ENCODE data around the gene MGAT5.

The MGAT5 gene

DNA sequence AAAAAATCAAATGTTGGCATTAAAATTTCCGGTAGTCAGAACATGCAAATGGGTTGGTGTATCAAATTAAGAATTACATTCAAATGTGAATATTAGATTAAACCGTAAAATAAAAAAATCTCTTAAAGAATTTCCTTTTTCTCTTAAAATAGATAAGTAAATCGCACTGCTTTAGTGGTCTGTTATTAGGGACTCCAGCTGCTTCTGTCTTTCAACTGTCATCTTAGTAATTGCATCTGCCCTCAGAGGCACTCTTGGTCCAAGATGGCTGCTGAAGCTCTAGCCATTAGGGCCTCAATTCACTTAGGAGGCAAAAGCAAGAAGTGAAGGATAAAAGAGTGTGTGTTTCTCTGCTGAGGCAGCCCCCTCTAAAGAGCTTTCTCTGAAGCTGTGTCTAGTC lies 132.4 kb downstream of the MGAT5 start:
- TF ChIP-seq, protein P1, sequence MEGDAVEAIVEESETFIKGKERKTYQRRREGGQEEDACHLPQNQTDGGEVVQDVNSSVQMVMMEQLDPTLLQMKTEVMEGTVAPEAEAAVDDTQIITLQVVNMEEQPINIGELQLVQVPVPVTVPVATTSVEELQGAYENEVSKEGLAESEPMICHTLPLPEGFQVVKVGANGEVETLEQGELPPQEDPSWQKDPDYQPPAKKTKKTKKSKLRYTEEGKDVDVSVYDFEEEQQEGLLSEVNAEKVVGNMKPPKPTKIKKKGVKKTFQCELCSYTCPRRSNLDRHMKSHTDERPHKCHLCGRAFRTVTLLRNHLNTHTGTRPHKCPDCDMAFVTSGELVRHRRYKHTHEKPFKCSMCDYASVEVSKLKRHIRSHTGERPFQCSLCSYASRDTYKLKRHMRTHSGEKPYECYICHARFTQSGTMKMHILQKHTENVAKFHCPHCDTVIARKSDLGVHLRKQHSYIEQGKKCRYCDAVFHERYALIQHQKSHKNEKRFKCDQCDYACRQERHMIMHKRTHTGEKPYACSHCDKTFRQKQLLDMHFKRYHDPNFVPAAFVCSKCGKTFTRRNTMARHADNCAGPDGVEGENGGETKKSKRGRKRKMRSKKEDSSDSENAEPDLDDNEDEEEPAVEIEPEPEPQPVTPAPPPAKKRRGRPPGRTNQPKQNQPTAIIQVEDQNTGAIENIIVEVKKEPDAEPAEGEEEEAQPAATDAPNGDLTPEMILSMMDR (conservative IDR thresholded peaks at IDR 0.05): no peak
- TF ChIP-seq ZFX (IDR thresholded peaks at IDR 0.05): no peak
- H3K27ac ChIP-seq: no peak overlapping the region

- TF ChIP-seq, protein P1 (conservative IDR thresholded peaks at IDR 0.05): no peak
- H3K27ac ChIP-seq: no peak overlapping the region
Measured at GRCh38 chr2:134389381-134389780, 135.5 kb downstream of the MGAT5 start.

DNA sequence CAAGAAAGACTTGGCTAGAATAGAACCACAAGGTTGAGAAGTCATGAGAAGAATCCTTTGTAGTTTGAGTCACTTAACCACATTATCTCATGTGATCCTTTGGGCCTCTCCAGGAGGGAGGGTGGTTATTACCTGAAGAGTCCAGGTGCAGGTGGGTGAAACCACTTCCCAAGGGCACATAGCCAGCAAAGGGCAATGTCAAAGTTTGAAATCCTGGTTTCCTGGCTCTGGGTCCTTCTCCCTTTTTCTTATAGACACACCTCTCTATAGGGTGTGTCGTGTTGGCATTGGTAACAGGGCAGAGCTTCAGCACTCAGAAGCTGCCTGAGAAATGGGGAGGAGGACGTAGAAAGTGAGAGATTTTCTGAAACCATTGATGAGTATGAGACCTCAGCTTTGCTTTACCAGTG lies 137.9 kb downstream of the MGAT5 start:
- no peak overlapping the region for H3K27ac ChIP-seq
- TF ChIP-seq ZFX (IDR thresholded peaks at IDR 0.05): no peak
- TF ChIP-seq, protein P1 (conservative IDR thresholded peaks at IDR 0.05): no peak

DNA sequence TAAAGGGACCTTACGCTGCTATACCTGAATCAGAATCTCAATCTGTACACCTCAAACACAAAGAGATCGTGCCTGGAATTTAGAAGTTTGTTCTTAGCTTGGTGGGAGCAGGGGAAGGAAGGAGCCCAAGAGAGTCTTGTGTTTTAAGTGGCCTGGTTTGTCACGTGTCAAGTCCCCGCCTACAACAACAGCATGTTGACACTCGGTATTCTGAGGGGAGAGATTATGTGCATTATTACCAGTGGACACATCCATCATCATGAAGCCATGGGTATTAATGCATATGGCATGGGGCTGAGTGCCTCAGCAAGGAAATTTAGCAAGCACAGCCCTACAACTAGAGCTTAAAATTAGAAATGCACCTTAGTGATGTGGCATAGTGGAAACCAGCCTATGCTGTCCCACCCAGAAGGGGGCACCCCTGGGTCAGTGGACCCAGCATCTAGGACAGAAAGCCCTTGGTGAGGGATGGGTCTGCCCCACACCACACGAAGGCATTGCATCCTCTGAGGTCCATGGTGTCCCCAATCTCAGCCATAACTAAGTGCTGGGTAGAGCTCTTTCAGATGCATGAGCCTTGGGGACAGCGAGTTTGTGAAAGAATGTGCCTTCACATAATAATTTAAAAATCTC lies 138.7 kb downstream of the MGAT5 start:
- H3K27ac ChIP-seq: no peak overlapping the region
- TF ChIP-seq, protein P1 (conservative IDR thresholded peaks at IDR 0.05): no peak
- TF ChIP-seq ZFX (IDR thresholded peaks at IDR 0.05): no peak

DNA sequence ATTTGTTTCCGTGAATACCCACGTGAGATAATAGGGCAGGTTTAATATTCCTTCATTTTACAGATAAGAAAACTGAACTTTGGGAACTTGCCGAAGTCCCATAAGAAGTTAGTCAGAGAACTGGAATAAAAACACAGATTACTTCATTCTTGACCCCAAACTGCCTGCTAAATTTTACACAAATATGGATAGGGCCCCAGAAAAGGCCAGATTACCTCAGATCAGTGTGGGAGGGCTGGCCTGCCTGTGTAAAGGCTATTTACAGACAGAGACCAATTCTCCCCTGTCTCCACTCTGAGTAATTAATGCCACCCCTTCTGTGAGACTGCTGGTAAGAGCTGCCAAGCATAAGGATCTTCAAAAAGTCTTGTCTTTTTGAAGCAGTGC lies 139.2 kb downstream of the MGAT5 start:
- TF ChIP-seq, protein P1 (conservative IDR thresholded peaks at IDR 0.05): no peak
- TF ChIP-seq ZFX (IDR thresholded peaks at IDR 0.05): no peak
- no peak overlapping the region for H3K27ac ChIP-seq

DNA sequence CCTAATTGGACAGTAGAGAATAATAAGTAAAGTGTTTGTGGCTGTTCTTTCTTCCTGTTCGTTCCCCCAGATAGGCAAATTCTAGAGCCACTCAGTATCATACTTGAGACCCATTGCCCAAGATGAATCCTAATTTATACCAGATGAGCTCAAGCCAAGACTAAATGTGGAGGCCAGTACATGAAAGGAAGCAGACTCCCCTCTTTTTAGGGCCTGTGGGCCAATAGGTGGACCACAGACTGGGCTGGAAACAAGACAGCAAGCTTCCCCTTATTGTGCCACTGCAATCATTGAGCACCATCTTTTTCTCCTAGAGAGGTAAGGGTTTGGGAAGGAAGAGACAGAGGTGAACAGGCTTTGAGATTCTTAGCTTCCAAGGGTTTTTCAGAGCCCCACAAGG lies 141.9 kb downstream of the MGAT5 start:
- no peak for TF ChIP-seq ZFX (IDR thresholded peaks at IDR 0.05)
- TF ChIP-seq, protein P1 (conservative IDR thresholded peaks at IDR 0.05): no peak
- H3K27ac ChIP-seq: no peak overlapping the region

GRCh38 chr2:134396493-134396892 lies 142.6 kb downstream of the MGAT5 start:
- TF ChIP-seq, protein P1 (conservative IDR thresholded peaks at IDR 0.05): no peak
- no peak for TF ChIP-seq ZFX (IDR thresholded peaks at IDR 0.05)
- no peak overlapping the region for H3K27ac ChIP-seq
